ENCODE measurements around the gene DTNBP1.

The DTNBP1 gene

GRCh38 chr6:15623276-15624116 lies 39.3 kb downstream of the DTNBP1 start:
- no peak for DNase-seq

GRCh38 chr6:15622045-15622740 lies 40.6 kb downstream of the DTNBP1 start:
- DNase-seq: no peak

GRCh38 chr6:15621203-15622044 lies 41.4 kb downstream of the DTNBP1 start:
- peak; percentile 36 to 39 for DNase-seq

- DNase-seq: no peak
Measured at GRCh38 chr6:15620611-15621010, 42.2 kb downstream of the DTNBP1 start.

- no peak for DNase-seq
Measured at GRCh38 chr6:15619330-15619729, 43.5 kb downstream of the DTNBP1 start.

- DNase-seq: no peak
Measured at GRCh38 chr6:15618685-15619084, 44.1 kb downstream of the DTNBP1 start.

- DNase-seq: no peak
Measured at GRCh38 chr6:15616261-15616660, 46.6 kb downstream of the DTNBP1 start.

- DNase-seq: no peak
Measured at GRCh38 chr6:15615802-15616201, 47.0 kb downstream of the DTNBP1 start.

- no peak for DNase-seq
Measured at GRCh38 chr6:15614277-15614676, 48.6 kb downstream of the DTNBP1 start.

- no peak for DNase-seq
Measured at GRCh38 chr6:15608396-15608795, 54.4 kb downstream of the DTNBP1 start.

- no peak for DNase-seq
Measured at GRCh38 chr6:15607603-15608002, 55.2 kb downstream of the DTNBP1 start.

GRCh38 chr6:15606347-15606746 lies 56.5 kb downstream of the DTNBP1 start:
- DNase-seq: no peak

- no peak for DNase-seq
Measured at GRCh38 chr6:15604843-15605242, 58.0 kb downstream of the DTNBP1 start.

GRCh38 chr6:15602154-15602553 lies 60.7 kb downstream of the DTNBP1 start:
- DNase-seq: no peak

GRCh38 chr6:15598273-15598798 lies 64.5 kb downstream of the DTNBP1 start:
- no peak for DNase-seq

GRCh38 chr6:15596186-15596896 lies 66.5 kb downstream of the DTNBP1 start:
- no peak for DNase-seq

GRCh38 chr6:15595461-15596173 lies 67.2 kb downstream of the DTNBP1 start:
- DNase-seq: no peak

GRCh38 chr6:15594512-15595259 lies 68.1 kb downstream of the DTNBP1 start:
- no peak for DNase-seq

GRCh38 chr6:15593798-15594197 lies 69.0 kb downstream of the DTNBP1 start:
- no peak for DNase-seq

GRCh38 chr6:15592610-15593009 lies 70.2 kb downstream of the DTNBP1 start:
- DNase-seq: no peak

Data from activated T-cell treated with anti-CD3 and anti-CD28 coated beads, Interleukin-2, amount 50 U/mL, for 48 hours (primary cell).